Mucosa of descending colon (tissue), 3 donors: Measurements from ENCODE around the gene TMEM204. TPM values are rescaled to one million over a fixed set of nuclear protein-coding genes. Genes with fewer than 3 reads are reported as not detected.

ENCODE experiments used
- ATAC-seq: fragments of 200-7000 bp; cut with Tn5 transposase; one replicate; pipeline ENCODE4 v1.9.1; 2020; ENCODE audit warnings: mild to moderate bottlenecking, moderate library complexity
- DNase-seq, 3 donors: peaks; one replicate each; pipeline ENCODE4 v3.0.0-alpha.2; 2020
- H3K36me3 ChIP-seq: fragments of 200-600 bp; one replicate; pipeline ENCODE4 v1.8.0; 2021; ENCODE audit warnings: low read depth, mild to moderate bottlenecking
- H3K4me1 ChIP-seq: fragments of 200-600 bp; one replicate; pipeline ENCODE4 v1.8.0; 2021; ENCODE audit warnings: low read depth, mild to moderate bottlenecking
- H3K4me3 ChIP-seq: fragments of 200-600 bp; one replicate; pipeline ENCODE4 v1.8.0; 2021; ENCODE audit warnings: mild to moderate bottlenecking
- H3K9me3 ChIP-seq: fragments of 200-600 bp; one replicate; pipeline ENCODE4 v1.8.0; 2021; ENCODE audit warnings: mild to moderate bottlenecking
- CTCF ChIP-seq: fragments of 200-600 bp; IDR thresholded peaks from one replicate; pipeline ENCODE4 v1.8.0; 2022; ENCODE audit warnings: antibody characterized with exemption, mild to moderate bottlenecking
- intact Hi-C, 2 donors: fragments of 100-400 bp; cut with DNase I in 1 of 2; cut with micrococcal nuclease in 1 of 2; formaldehyde crosslinking; loops; one replicate each; pipeline versions ENCODE4 v1.11.0 to v1.11.1; 2022; cut with DNase I, micrococcal nuclease
- total RNA-seq, 3 donors: library from RNA; stranded (reverse); fragmentation: NEBNext Ultra II Directional in 2 of 3; extraction: Animal tissue kit (Norgen Biotek cat#: 25700) in 2 of 3; gene quantifications; one replicate each; pipeline versions ENCODE4 v1.2.1 to v1.2.4, GENCODE V29; 2021 to 2023
- donor health status: DM: no; HTN: no; CAD: no; lungs with moderate emphysema.
- donor health status: DM: no; HTN: no; CAD: no.
- donor health status: DM: no; HTN: yes; CAD: no.

The TMEM204 gene
- total RNA-seq, 3 donors from 2014 or later = 3.4 to 10.3 (median 5.0) TPM

- Histone ChIP-seq H3K9me3 (no peaks in the 10 kb centered on the region), H3K4me1 (no peaks in the 10 kb centered on the region), H3K36me3 (no peaks in the 10 kb centered on the region), H3K4me3 (no peak overlapping the region)
- no peak for ATAC-seq
- no peak for TF ChIP-seq CTCF
- intact Hi-C loops = no loop called here
- DNase-seq = peak in 1 of 3 donors; percentile 43
Observed at GRCh38 chr16:1536601-1537000, 3.1 kb downstream of the TMEM204 start.

GRCh38 chr16:1537138-1537577 is 3.7 kb downstream of the TMEM204 start:
- intact Hi-C loops = no loop called here
- TF ChIP-seq CTCF = no peak
- no peak overlapping the region for H3K4me3 ChIP-seq
- H3K4me1 ChIP-seq = no peaks in the 10 kb centered on the region
- DNase-seq = peak in 1 of 3 donors; percentile 44
- ATAC-seq = no peak
- H3K36me3 ChIP-seq = no peaks in the 10 kb centered on the region
- H3K9me3 ChIP-seq = no peaks in the 10 kb centered on the region

- intact Hi-C loops = no loop called here
- Histone ChIP-seq H3K4me3 (no peak overlapping the region), H3K4me1 (no peaks in the 10 kb centered on the region), H3K9me3 (no peaks in the 10 kb centered on the region), H3K36me3 (no peaks in the 10 kb centered on the region)
- peak in 1 of 3 donors; percentile 39 for DNase-seq
- ATAC-seq = no peak
- no peak for TF ChIP-seq CTCF
Observed at GRCh38 chr16:1537763-1538289, 4.4 kb downstream of the TMEM204 start.

DNA sequence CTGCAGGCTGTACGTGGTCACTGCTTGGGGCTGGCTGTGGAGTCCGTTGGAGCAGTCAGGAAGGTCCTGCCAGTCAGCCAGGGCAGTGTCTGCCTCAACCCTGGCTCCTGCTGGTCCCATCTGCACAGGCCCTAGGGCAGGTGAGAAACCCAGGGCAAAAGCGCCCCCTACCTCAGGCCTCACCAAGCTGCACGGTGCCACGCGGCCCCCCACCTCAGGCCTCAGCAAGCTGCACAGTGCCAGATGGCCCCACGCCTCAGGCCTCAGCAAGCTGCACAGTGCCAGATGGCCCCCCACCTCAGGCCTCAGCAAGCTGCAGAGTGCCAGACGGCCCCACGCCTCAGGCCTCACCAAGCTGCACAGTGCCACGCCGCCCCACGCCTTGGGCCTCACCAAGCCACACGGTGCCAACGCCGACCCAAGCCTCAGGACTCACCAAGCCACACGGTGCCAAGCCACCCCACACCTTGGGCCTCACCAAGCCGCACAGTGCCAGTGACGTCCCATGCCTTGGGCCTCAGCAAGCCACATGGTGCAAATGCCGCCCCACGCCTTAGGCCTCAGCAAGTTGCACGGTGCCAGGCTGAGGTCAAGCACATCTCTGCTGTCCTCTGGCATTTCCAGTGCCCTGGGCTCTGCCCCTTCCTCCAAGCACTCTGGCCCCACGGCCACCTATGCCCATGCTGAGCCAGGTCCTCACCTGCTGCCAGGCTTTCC is 5.5 kb downstream of the TMEM204 start:
- H3K36me3 ChIP-seq = no peaks in the 10 kb centered on the region

DNA sequence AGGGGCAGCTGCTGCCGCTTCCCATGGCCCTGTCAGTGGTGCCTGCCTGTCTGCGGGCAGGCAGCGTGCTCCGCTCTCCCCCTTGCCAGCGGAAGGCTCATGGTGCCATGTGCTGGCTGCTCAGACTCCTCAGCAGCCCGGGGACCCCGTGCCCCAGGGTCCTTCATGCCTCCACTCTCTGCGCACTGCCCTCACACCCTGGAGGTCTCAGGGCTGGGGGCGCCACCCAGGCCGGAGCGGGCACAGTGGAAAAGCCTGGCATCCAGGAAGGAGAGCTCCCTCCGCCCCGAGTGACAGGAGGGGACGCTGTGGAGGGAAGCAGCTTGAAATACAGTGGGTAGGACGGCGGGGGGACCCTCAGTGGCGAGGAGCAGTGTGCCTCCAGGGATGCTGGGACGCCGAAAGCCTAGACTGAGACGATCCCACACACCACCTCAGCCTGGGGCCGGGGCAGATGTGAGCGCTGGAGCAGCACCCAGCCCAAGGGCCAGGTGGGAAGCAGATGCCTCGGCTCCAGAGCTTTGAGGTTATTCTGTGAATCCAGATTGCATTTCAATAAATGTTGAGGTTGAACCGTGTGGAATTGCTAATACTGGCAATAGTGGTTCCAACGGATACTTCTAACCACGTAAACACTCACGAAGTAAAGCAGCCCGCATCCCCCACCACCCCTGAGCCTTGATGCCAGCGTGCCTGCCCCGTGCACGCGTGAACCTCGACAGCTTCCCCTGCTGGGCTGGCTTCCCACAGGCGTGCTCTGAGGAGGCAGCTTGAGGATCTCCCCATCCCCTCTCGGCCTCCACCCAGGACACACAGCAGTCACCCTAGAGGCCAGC is 6.5 kb downstream of the TMEM204 start:
- intact Hi-C loops = no loop called here
- H3K36me3 ChIP-seq = no peaks in the 10 kb centered on the region
- no peak for TF ChIP-seq CTCF

More for the DNA sequence above, 5.5 kb downstream of the TMEM204 start:
- intact Hi-C loops = no loop called here
- Histone ChIP-seq H3K4me3 (no peak overlapping the region), H3K9me3 (no peaks in the 10 kb centered on the region), H3K4me1 (peaks cover 2% of the 10 kb centered on the region)
- ATAC-seq (peak; percentile 8), DNase-seq (no peak)
- TF ChIP-seq CTCF = no peak

More for the DNA sequence above, 6.5 kb downstream of the TMEM204 start:
- H3K4me3 ChIP-seq = no peak overlapping the region
- DNase-seq (no peak), ATAC-seq (no peak)
- no peaks in the 10 kb centered on the region for H3K9me3 ChIP-seq
- H3K4me1 ChIP-seq = peaks cover 2% of the 10 kb centered on the region
